IPS-18a (cell line): ENCODE measurements around the gene MACROD2.

Experiments used
- H3K27ac ChIP-seq: one replicate; pipeline ENCODE4 v1.5.1; 2013; ENCODE audit warnings: low read length
- H3K27me3 ChIP-seq: one replicate; pipeline ENCODE4 v1.6.1; 2013; ENCODE audit warnings: mild to moderate bottlenecking, low read length; ENCODE audit not compliant: control insufficient read depth, insufficient read depth
- H3K36me3 ChIP-seq: one replicate; pipeline ENCODE4 v1.6.1; 2013; ENCODE audit warnings: low read depth, low read length; ENCODE audit not compliant: control insufficient read depth
- H3K4me1 ChIP-seq: one replicate; pipeline ENCODE4 v1.6.1; 2013; ENCODE audit warnings: low read depth, low read length; ENCODE audit not compliant: control insufficient read depth
- H3K4me3 ChIP-seq: one replicate; pipeline ENCODE4 v1.5.1; 2013; ENCODE audit warnings: low read length
- H3K9ac ChIP-seq: one replicate; pipeline ENCODE4 v1.6.1; 2013; ENCODE audit warnings: mild to moderate bottlenecking, low read length, moderate library complexity
- H3K9me3 ChIP-seq: one replicate; pipeline ENCODE4 v1.6.1; 2013; ENCODE audit warnings: low read depth, low read length; ENCODE audit not compliant: control insufficient read depth

MACROD2 gene

DNA sequence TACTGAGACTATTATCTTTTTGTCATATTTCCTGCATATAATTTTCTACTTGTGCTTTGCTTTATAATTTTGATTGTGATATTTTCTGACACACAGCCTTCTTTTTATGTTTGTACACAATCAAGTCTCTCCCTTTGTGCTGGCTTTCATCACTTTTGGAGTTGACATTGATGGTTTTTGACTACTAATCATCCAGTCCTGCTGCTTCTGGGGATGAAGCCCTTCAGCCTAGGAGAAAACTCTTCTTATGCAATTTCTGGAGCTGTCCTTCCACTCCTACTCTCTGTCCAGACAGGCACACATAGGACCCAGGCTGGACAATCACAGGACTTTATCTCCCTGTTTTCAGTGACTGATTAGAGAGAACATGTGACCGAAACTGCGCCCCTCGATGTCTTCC lies 2063.0 kb downstream of the MACROD2 start:
- H3K27ac ChIP-seq = no peak overlapping the region
- H3K9ac ChIP-seq = no peak overlapping the region
- no peaks in the 10 kb centered on the region for H3K27me3 ChIP-seq
- no peak overlapping the region for H3K4me3 ChIP-seq
- no peaks in the 10 kb centered on the region for H3K4me1 ChIP-seq
- H3K36me3 ChIP-seq = no peaks in the 10 kb centered on the region
- H3K9me3 ChIP-seq = no peaks in the 10 kb centered on the region

DNA sequence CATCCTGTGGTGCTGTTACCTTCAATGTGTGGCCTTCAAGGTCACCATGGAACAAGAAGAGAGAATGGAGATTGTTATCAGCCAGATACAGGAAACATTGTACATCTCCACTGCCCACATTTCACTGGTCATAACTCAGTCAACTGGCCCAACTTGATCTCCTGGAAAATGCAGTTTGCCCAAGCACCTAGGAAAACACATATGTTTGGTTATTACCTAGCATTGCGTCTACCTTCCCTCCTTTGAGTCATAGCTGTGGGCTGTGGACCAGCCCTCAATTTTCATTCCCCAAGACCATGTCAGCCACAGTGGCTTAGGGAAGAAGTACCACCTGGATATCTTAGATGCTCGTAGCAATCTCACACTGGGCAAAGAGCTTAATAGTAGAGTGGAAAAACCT lies 2064.5 kb downstream of the MACROD2 start:
- Histone ChIP-seq H3K4me3 (no peak overlapping the region), H3K27ac (no peak overlapping the region), H3K9me3 (no peaks in the 10 kb centered on the region), H3K4me1 (peaks cover 8% of the 10 kb centered on the region), H3K36me3 (no peaks in the 10 kb centered on the region), H3K9ac (no peak overlapping the region), H3K27me3 (no peaks in the 10 kb centered on the region)

DNA sequence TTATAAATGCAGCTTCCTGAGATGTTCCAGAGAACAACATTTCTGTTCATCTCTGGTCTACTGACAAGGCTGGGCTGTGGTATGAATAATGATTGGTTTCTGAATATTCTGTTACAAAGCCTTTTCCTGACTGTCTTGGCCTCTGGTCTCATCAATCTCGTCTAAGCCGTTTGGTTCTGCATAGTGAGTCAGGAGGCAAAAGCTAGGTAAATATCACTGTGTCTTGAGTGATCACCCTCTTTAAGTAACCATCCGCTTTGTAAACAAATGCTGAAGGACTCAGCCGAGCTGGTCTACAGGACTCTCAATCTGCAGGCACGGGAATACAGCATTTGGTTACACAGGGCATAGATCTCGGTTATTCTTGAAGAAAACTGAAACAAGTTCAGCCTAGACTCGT lies 2066.0 kb downstream of the MACROD2 start:
- no peaks in the 10 kb centered on the region for H3K36me3 ChIP-seq
- H3K9ac ChIP-seq = no peak overlapping the region
- peaks cover 21% of the 10 kb centered on the region for H3K4me1 ChIP-seq
- H3K9me3 ChIP-seq = no peaks in the 10 kb centered on the region
- H3K27ac ChIP-seq = no peak overlapping the region
- no peak overlapping the region for H3K4me3 ChIP-seq
- no peaks in the 10 kb centered on the region for H3K27me3 ChIP-seq

DNA sequence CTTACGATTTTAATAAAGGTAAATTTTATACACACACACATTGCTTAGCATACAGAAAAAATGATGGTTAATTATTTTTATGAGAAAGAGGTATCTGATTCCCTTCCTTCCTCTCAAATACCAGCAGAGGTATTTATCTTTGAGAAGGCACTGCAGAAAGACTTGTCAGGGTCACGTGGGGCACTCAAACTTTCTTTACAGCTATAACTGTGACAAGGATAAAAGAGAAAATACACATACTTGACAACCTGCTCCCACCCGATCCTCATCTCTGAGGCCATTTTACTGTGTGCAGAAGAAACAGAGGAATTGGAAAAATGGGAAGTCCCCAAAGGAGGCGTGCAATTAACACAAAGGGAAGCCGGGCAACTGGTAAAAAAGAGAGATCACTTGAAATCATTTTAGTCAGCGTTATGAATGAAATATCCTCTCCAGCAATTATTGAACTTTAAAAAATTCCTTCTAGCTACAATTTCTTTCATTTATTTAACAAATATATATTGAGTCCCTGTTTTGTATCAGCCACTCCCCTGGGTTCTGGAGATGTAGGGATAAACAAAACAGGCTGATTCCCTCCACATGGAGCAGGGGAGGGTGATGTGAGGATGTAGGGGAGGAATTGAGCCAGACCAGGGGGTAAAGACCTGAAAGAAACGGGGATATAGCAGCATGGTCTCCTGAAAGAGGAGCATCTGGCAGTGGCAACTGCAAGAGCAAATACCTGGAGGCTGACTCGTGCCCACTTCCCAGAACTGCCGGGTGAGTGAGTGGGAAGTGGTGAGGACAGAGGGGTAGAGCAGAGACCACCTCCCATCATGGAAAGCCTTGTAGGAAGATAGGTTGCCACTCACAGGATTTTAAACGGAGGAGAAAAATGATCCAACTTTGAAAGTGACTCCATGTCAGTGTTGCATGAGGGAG lies 2067.6 kb downstream of the MACROD2 start:
- Histone ChIP-seq H3K9me3 (no peaks in the 10 kb centered on the region), H3K27me3 (no peaks in the 10 kb centered on the region), H3K9ac (no peak overlapping the region), H3K36me3 (no peaks in the 10 kb centered on the region), H3K4me1 (peaks cover 21% of the 10 kb centered on the region), H3K4me3 (no peak overlapping the region), H3K27ac (no peak overlapping the region)

DNA sequence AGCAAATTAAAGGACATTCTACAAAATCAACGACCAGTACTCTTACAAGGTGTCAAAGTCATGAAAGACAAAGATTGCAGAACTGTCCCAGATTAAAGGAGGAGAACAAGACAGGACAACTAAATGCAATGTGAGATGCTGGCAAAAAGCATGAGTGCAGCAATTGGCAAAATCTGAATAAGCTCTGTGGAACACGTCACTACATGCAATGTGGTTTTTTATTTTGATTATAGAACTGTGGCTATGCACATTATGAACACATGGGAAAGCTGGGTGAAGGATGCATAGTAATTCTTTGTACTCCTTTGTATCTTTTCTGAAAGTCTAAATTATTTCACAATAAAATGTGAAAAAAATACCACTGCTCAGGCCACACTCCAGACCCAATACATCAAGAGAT lies 2068.6 kb downstream of the MACROD2 start:
- Histone ChIP-seq H3K9me3 (no peaks in the 10 kb centered on the region), H3K27ac (no peak overlapping the region), H3K27me3 (no peaks in the 10 kb centered on the region), H3K36me3 (no peaks in the 10 kb centered on the region), H3K9ac (no peak overlapping the region), H3K4me3 (no peak overlapping the region), H3K4me1 (peaks cover 21% of the 10 kb centered on the region)

DNA sequence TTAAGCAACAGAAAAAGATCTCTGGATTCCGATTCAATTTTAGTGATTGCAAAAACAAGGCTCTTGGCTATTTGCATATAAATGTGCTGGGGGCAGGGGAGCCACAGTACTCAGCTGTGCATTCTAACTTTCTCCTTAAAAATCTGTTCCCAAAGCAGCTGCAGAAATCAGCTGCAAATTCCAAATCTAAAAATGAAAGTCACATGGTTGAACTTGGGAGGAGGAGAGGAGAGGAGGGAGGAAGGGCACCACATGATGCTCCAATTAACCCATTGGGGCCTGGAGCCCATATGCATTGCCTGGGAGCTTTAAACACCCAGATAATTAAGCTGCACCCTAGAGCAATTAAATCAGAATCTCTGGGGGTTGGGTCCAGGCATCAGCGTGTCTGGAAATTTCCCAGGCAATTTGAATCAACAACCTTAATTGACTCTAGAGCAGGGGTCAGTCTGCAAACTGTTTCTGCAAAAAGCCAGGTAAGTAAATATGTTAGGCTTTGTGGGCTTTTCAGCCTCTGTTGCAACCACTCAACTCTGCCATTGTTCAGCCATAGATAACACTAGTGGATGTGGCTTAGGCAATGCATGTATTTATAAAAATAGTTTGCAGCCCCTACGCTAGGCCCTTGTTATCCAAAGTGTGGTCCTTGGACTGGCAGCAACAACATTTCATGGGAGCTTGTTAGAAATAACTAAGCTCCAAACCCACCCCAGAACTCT lies 2069.8 kb downstream of the MACROD2 start:
- Histone ChIP-seq H3K9me3 (no peaks in the 10 kb centered on the region), H3K4me3 (no peak overlapping the region), H3K36me3 (no peaks in the 10 kb centered on the region), H3K27ac (no peak overlapping the region), H3K9ac (no peak overlapping the region), H3K4me1 (peaks cover 21% of the 10 kb centered on the region), H3K27me3 (no peaks in the 10 kb centered on the region)

DNA sequence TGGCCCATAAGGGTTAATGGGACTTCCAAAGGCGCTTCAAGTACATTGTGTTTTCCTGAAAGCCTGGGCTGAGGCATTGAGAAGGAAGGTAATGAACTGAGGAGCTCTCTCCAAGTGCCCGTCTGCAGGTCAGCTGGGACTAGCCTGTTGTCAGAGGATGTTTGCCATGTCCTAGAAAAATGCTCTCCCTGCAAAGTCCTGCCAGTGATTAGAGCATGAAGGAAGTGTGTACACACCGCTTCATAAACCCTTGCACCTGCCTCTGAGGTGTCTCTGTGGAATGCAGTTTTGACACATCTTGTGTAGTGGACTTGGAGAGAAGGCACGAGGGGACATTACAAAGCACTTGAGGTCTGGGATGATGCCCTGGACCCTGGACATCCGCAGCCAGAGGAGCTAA lies 2071.3 kb downstream of the MACROD2 start:
- Histone ChIP-seq H3K9me3 (no peaks in the 10 kb centered on the region), H3K4me3 (no peak overlapping the region), H3K4me1 (peaks cover 21% of the 10 kb centered on the region), H3K9ac (no peak overlapping the region), H3K27ac (no peak overlapping the region), H3K36me3 (no peaks in the 10 kb centered on the region), H3K27me3 (no peaks in the 10 kb centered on the region)

DNA sequence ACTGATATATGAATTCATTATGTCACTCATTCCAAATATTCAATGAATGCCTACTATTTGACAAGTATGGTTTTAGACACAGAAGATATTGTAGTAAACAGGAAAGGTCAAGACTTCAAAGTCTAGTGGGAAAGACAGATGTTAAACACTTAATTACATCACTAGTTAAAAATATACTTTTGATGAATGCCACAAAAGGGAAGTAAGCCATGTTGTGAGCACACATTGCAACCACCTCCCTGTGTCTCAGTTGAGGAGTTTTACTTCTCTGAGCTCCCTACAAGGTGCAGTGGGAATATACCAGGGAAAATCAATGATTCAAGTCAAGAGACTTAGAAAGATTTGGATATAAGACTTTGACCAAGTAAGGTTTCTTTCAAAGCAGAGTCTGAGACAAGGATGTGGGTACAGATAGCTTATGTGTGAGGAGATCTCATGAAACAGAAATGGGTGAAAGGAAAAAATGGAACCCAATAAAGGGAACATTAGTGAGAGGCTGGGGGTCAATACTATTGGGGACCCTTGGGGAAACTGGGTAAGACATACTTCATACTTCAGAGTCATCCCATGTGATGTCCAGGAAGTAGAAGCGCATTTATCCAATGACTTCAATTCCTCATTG lies 2074.2 kb downstream of the MACROD2 start:
- Histone ChIP-seq H3K4me3 (no peak overlapping the region), H3K4me1 (peaks cover 17% of the 10 kb centered on the region), H3K27ac (no peak overlapping the region), H3K9ac (no peak overlapping the region), H3K36me3 (no peaks in the 10 kb centered on the region), H3K9me3 (no peaks in the 10 kb centered on the region), H3K27me3 (no peaks in the 10 kb centered on the region)

DNA sequence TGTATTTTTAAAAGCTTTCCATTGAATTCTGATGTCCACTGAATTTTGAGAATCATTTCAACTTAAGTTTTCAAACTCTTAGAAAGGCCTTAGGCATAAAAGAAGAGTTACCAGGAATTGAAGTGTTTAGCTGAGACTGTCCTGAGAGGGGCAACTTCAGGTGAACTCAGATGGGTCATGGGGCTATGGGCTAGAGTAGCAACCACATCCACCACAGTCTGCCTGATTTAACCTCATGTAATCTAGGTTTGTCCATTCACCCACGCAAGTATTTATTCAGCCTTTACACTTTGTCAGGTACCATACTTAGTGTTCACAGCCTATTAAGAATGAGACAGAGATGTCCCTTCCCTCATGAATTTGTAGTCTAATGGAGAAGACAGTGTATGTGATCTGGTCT lies 2076.9 kb downstream of the MACROD2 start:
- H3K4me1 ChIP-seq = no peaks in the 10 kb centered on the region
- H3K9ac ChIP-seq = no peak overlapping the region
- H3K27me3 ChIP-seq = no peaks in the 10 kb centered on the region
- H3K4me3 ChIP-seq = no peak overlapping the region
- H3K36me3 ChIP-seq = no peaks in the 10 kb centered on the region
- H3K27ac ChIP-seq = no peak overlapping the region
- H3K9me3 ChIP-seq = no peaks in the 10 kb centered on the region

DNA sequence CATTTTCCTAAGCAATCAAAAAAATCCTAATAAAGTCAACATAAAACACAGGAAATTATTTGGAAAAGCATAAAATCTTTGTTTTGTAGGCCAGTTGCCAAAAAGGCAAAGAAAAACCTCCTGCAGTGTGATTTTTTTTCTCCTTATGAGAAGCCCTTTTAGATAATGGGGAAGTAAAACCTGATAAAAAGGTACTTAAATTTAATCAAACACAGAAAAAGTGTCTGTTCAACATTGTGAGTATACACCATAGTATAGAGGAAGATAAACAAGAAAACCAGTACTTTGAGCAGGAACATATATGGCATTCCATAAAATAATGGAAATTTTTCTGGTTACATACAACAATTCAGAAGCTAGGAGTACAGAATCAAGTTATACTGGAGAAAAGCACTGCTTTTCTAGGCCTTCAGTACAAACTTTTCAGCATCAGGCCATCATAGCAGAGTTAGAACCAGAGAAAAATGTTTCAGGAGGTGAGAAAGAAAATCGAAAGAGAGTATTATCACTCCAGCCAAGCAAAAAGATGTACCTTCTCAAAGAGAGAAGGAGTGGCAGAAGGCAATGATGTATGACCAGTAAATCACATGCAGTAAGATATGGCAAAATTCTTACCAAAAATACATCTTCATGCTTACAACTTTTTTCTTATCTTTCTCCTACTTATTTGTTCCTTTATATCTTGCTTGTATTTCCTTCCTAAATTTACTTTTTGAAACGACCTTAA lies 2083.0 kb downstream of the MACROD2 start:
- Histone ChIP-seq H3K4me1 (no peaks in the 10 kb centered on the region), H3K9ac (no peak overlapping the region), H3K27ac (no peak overlapping the region), H3K9me3 (no peaks in the 10 kb centered on the region), H3K4me3 (no peak overlapping the region), H3K36me3 (no peaks in the 10 kb centered on the region), H3K27me3 (no peaks in the 10 kb centered on the region)

DNA sequence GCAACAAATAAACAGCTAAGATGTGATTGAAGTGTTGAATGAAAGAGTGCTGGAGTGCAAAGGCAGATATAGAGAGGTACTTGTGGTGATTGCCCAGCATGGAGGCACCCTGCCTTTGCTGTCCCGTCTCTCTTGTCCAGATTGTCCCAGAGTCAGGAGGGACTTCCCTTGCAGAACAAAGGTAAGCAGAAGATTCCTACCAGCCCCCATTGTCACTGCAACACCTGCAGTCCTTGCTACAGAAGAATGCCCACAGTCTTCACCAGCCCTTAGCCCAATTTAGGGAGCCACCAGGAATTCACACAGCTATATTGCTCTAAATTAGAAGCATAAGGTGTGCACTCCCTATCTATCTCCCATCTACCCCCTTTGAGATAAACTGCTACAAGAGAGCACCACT lies 2086.1 kb downstream of the MACROD2 start:
- Histone ChIP-seq H3K9ac (no peak overlapping the region), H3K27me3 (no peaks in the 10 kb centered on the region), H3K27ac (no peak overlapping the region), H3K9me3 (no peaks in the 10 kb centered on the region), H3K4me3 (no peak overlapping the region), H3K4me1 (no peaks in the 10 kb centered on the region), H3K36me3 (no peaks in the 10 kb centered on the region)
